HepG2 (cell line): ENCODE measurements around the gene OSER1. TPM values are rescaled to one million over a fixed set of nuclear protein-coding genes. Genes with fewer than 3 reads are reported as not detected.

Experiments
- CHD4 ChIP-seq: fragments of 200-600 bp; sonication (generic); IDR thresholded peaks from 2 replicates; pipeline ENCODE4 v1.7.0; 2017; ENCODE audit warnings: mild to moderate bottlenecking, low read length, borderline replicate concordance
- MAFG ChIP-seq: sonication (generic); formaldehyde crosslinking; IDR thresholded peaks from 2 replicates; pipeline ENCODE4 v1.5.1; 2020; ENCODE audit warnings: mild to moderate bottlenecking, missing genetic modification reagents
- MATR3 ChIP-seq: sonication (generic); formaldehyde crosslinking; IDR thresholded peaks from 2 replicates; pipeline ENCODE4 v1.4.0; 2020; ENCODE audit warnings: missing genetic modification reagents
- NR2F6 ChIP-seq, 2 experiments: IDR thresholded peaks; 2 replicates each; pipeline ENCODE4 v1.6.1; 2016; ENCODE audit warnings: antibody characterized with exemption in 1 of 2, mild to moderate bottlenecking in 1 of 2
- POLR2AphosphoS2 ChIP-seq: IDR thresholded peaks from 2 replicates; pipeline ENCODE4 v1.6.1; 2011; ENCODE audit warnings: low read depth, low read length, improper control_type of control experiment
- SRSF9 ChIP-seq: fragments of 200-400 bp; formaldehyde crosslinking; IDR thresholded peaks from 2 replicates; pipeline ENCODE4 v1.6.1; 2018; ENCODE audit warnings: borderline replicate concordance, mild to moderate bottlenecking, low read depth, low read length; ENCODE audit not compliant: insufficient read depth, poor library complexity, severe bottlenecking
- THYN1 ChIP-seq: sonication (generic); formaldehyde crosslinking; IDR thresholded peaks from 2 replicates; pipeline ENCODE4 v1.8.1; 2023; ENCODE audit warnings: low read depth, mild to moderate bottlenecking, moderate library complexity, missing genetic modification reagents, borderline replicate concordance
- ZBTB21 ChIP-seq: sonication (generic); formaldehyde crosslinking; IDR thresholded peaks from 2 replicates; pipeline ENCODE4 v1.4.0; 2020; ENCODE audit warnings: missing genetic modification reagents
- ZBTB7A ChIP-seq: sonication (generic); formaldehyde crosslinking; IDR thresholded peaks from 2 replicates; pipeline ENCODE4 v1.8.0; 2022; ENCODE audit warnings: mild to moderate bottlenecking, missing genetic modification reagents
- ZFP37 ChIP-seq: sonication (generic); formaldehyde crosslinking; IDR thresholded peaks from 2 replicates; pipeline ENCODE4 v1.4.0; 2020; ENCODE audit warnings: missing genetic modification reagents, borderline replicate concordance
- ZKSCAN8 ChIP-seq: IDR thresholded peaks from 2 replicates; pipeline ENCODE4 v1.6.1; 2016; ENCODE audit warnings: borderline replicate concordance, missing genetic modification reagents, missing compliant biosample characterization
- ZNF136 ChIP-seq: sonication (generic); formaldehyde crosslinking; IDR thresholded peaks from 2 replicates; pipeline ENCODE4 v1.8.1; 2022; ENCODE audit warnings: low read depth, mild to moderate bottlenecking, moderate library complexity, missing genetic modification reagents
- ZNF160 ChIP-seq: sonication (generic); formaldehyde crosslinking; IDR thresholded peaks from 2 replicates; pipeline ENCODE4 v1.8.0; 2022; ENCODE audit warnings: mild to moderate bottlenecking, inconsistent platforms, missing genetic modification reagents
- ZNF280D ChIP-seq: sonication (generic); formaldehyde crosslinking; IDR thresholded peaks from 2 replicates; pipeline ENCODE4 v1.5.1; 2020; ENCODE audit warnings: mild to moderate bottlenecking, missing genetic modification reagents
- ZNF335 ChIP-seq: sonication (generic); formaldehyde crosslinking; IDR thresholded peaks from 2 replicates; pipeline ENCODE4 v1.4.0; 2020; ENCODE audit warnings: missing genetic modification reagents
- ZSCAN22 ChIP-seq: sonication (generic); formaldehyde crosslinking; IDR thresholded peaks from 2 replicates; pipeline ENCODE4 v1.4.0; 2020; ENCODE audit warnings: mild to moderate bottlenecking, missing genetic modification reagents
- polyA plus RNA-seq, 8 experiments: library from polyadenylated mRNA; depleted of rRNA in 3 of 8; stranded (reverse) in 7 of 8; unstranded in 1 of 8; fragments of >200 nt; fragmentation: Illumina TruSeq in 4 of 8; extraction: Trizol in 4 of 8; gene quantifications; 2 replicates each; pipeline versions ENCODE4 v1.2.1 to v1.2.3, GENCODE V29; 2011 to 2016; ENCODE audit warnings: low read depth in 4 of 8, missing spikeins in 1 of 8, mixed read lengths in 1 of 8; ENCODE audit not compliant: insufficient read depth in 1 of 8
- total RNA-seq, 5 experiments: library from RNA; depleted of rRNA; stranded (reverse); fragments of >200 nt; fragmentation: Illumina TruSeq; extraction: Trizol; gene quantifications; 2 replicates each; pipeline ENCODE4 v1.2.3, GENCODE V29; 2016; ENCODE audit warnings: low read depth in 1 of 5
- TF ChIP-seq, protein P1 (sequence below): IDR thresholded peaks from 2 replicates; pipeline ENCODE4 v1.6.1; 2016; ENCODE audit warnings: missing compliant biosample characterization, missing genetic modification reagents, borderline replicate concordance
- TF ChIP-seq, protein P2 (sequence below): sonication (generic); formaldehyde crosslinking; conservative IDR thresholded peaks from 2 replicates; pipeline ENCODE4 v1.8.0; 2022; ENCODE audit warnings: missing genetic modification reagents
- TF ChIP-seq, protein P3 (sequence below): sonication (generic); formaldehyde crosslinking; IDR thresholded peaks from 2 replicates; pipeline ENCODE4 v1.8.1; 2023; ENCODE audit warnings: missing genetic modification reagents, inconsistent platforms, borderline replicate concordance
- TF ChIP-seq, protein P4 (sequence below): IDR thresholded peaks from 2 replicates; pipeline ENCODE4 v1.6.1; 2016; ENCODE audit warnings: low read depth, control low read depth
- TF ChIP-seq, protein P5 (sequence below): sonication (generic); formaldehyde crosslinking; IDR thresholded peaks from 2 replicates; pipeline ENCODE4 v1.8.0; 2023; ENCODE audit warnings: mild to moderate bottlenecking, missing genetic modification reagents

OSER1 gene
- total and polyA plus RNA-seq, 2 of the 13 experiments (the other 11 are each of a cell fraction or from before 2014, with no cell fraction given) = 71.2 to 71.5 TPM

GRCh38 chr20:44215125-44215524 is 4.6 kb upstream of the OSER1 start (continued):
- TF ChIP-seq, protein P1, sequence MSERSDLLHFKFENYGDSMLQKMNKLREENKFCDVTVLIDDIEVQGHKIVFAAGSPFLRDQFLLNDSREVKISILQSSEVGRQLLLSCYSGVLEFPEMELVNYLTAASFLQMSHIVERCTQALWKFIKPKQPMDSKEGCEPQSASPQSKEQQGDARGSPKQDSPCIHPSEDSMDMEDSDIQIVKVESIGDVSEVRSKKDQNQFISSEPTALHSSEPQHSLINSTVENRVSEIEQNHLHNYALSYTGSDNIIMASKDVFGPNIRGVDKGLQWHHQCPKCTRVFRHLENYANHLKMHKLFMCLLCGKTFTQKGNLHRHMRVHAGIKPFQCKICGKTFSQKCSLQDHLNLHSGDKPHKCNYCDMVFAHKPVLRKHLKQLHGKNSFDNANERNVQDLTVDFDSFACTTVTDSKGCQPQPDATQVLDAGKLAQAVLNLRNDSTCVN (CRISPR knock-in tag) = peak; percentile 75; the same call in 1 of the 2 replicates
- TF ChIP-seq MAFG (CRISPR knock-in tag) (no peak), ZNF335 (CRISPR knock-in tag) (no peak), MATR3 (CRISPR knock-in tag) (no peak), ZNF136 (CRISPR knock-in tag) (no peak), ZBTB21 (no peak), CHD4 (no peak), ZBTB7A (CRISPR knock-in tag) (no peak), ZSCAN22 (no peak), SRSF9 (no peak), ZKSCAN8 (CRISPR knock-in tag) (no peak), NR2F6 (IDR thresholded peaks at IDR 0.05) (no peak), NR2F6 (CRISPR knock-in tag; IDR thresholded peaks at IDR 0.05) (no peak), ZNF160 (CRISPR knock-in tag) (no peak), ZFP37 (no peak), THYN1 (CRISPR knock-in tag) (no peak), POLR2AphosphoS2 (no peak), ZNF280D (no peak)
- TF ChIP-seq, protein P2, sequence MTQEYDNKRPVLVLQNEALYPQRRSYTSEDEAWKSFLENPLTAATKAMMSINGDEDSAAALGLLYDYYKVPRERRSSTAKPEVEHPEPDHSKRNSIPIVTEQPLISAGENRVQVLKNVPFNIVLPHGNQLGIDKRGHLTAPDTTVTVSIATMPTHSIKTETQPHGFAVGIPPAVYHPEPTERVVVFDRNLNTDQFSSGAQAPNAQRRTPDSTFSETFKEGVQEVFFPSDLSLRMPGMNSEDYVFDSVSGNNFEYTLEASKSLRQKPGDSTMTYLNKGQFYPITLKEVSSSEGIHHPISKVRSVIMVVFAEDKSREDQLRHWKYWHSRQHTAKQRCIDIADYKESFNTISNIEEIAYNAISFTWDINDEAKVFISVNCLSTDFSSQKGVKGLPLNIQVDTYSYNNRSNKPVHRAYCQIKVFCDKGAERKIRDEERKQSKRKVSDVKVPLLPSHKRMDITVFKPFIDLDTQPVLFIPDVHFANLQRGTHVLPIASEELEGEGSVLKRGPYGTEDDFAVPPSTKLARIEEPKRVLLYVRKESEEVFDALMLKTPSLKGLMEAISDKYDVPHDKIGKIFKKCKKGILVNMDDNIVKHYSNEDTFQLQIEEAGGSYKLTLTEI (CRISPR knock-in tag) = no peak
- TF ChIP-seq, protein P3, sequence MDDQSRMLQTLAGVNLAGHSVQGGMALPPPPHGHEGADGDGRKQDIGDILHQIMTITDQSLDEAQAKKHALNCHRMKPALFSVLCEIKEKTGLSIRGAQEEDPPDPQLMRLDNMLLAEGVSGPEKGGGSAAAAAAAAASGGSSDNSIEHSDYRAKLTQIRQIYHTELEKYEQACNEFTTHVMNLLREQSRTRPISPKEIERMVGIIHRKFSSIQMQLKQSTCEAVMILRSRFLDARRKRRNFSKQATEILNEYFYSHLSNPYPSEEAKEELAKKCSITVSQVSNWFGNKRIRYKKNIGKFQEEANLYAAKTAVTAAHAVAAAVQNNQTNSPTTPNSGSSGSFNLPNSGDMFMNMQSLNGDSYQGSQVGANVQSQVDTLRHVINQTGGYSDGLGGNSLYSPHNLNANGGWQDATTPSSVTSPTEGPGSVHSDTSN = no peak
- TF ChIP-seq, protein P4, sequence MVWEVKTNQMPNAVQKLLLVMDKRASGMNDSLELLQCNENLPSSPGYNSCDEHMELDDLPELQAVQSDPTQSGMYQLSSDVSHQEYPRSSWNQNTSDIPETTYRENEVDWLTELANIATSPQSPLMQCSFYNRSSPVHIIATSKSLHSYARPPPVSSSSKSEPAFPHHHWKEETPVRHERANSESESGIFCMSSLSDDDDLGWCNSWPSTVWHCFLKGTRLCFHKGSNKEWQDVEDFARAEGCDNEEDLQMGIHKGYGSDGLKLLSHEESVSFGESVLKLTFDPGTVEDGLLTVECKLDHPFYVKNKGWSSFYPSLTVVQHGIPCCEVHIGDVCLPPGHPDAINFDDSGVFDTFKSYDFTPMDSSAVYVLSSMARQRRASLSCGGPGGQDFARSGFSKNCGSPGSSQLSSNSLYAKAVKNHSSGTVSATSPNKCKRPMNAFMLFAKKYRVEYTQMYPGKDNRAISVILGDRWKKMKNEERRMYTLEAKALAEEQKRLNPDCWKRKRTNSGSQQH (CRISPR knock-in tag) = no peak
- TF ChIP-seq, protein P5, sequence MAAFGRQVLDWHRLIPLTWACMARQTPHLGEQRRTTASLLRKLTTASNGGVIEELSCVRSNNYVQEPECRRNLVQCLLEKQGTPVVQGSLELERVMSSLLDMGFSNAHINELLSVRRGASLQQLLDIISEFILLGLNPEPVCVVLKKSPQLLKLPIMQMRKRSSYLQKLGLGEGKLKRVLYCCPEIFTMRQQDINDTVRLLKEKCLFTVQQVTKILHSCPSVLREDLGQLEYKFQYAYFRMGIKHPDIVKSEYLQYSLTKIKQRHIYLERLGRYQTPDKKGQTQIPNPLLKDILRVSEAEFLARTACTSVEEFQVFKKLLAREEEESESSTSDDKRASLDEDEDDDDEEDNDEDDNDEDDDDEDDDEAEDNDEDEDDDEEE (CRISPR knock-in tag) = no peak
